AG09319 (cell line): ENCODE measurements around the gene FUZ.
"Not testable (repeated sequence)": the region's sequence is repeated elsewhere in the genome, so short reads cannot be mapped to it uniquely, and the experiment has no call there.

Source experiments
- DNase-seq: peaks from one replicate; pipeline ENCODE4 v3.0.0-alpha.2; 2010; ENCODE audit warnings: low read depth; ENCODE audit errors: extremely low read depth
- TF ChIP-seq, protein P1 (sequence below): IDR thresholded peaks from 2 replicates; pipeline ENCODE4 v1.5.1; 2011; ENCODE audit warnings: low read depth, mild to moderate bottlenecking, inconsistent platforms, low read length, moderate library complexity

Gene FUZ

DNA sequence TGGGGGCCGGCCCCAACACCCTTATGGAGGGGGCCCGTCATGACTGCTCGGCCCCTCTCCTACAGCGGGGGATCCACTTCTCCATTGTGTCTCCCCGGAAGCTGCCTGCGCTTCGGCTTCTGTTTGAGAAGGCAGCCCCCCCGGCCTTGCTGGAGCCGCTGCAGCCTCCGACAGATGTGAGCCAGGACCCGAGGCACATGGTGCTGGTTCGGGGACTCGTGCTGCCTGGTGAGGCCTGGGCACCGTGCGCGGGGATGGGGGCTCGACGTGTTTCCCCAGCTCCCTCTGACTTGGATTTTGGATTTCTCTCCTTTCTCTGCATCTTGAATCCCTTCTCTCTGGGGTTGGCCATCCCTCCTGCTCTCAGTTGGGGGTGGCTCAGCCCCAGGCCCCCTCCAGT, 16.6 kb upstream of the FUZ start:
- no peak for DNase-seq

GRCh38 chr19:49829200-49829599, 16.1 kb upstream of the FUZ start:
- DNase-seq: no peak
- TF ChIP-seq, protein P1, sequence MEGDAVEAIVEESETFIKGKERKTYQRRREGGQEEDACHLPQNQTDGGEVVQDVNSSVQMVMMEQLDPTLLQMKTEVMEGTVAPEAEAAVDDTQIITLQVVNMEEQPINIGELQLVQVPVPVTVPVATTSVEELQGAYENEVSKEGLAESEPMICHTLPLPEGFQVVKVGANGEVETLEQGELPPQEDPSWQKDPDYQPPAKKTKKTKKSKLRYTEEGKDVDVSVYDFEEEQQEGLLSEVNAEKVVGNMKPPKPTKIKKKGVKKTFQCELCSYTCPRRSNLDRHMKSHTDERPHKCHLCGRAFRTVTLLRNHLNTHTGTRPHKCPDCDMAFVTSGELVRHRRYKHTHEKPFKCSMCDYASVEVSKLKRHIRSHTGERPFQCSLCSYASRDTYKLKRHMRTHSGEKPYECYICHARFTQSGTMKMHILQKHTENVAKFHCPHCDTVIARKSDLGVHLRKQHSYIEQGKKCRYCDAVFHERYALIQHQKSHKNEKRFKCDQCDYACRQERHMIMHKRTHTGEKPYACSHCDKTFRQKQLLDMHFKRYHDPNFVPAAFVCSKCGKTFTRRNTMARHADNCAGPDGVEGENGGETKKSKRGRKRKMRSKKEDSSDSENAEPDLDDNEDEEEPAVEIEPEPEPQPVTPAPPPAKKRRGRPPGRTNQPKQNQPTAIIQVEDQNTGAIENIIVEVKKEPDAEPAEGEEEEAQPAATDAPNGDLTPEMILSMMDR: no peak

More for the DNA sequence above, 16.6 kb upstream of the FUZ start:
- TF ChIP-seq, protein P1: no peak

- TF ChIP-seq, protein P1: no peak
- DNase-seq: no peak
Observed at GRCh38 chr19:49827034-49827433, 13.9 kb upstream of the FUZ start.

- TF ChIP-seq, protein P1: no peak
- DNase-seq: no peak
Observed at GRCh38 chr19:49824662-49825061, 11.6 kb upstream of the FUZ start.

DNA sequence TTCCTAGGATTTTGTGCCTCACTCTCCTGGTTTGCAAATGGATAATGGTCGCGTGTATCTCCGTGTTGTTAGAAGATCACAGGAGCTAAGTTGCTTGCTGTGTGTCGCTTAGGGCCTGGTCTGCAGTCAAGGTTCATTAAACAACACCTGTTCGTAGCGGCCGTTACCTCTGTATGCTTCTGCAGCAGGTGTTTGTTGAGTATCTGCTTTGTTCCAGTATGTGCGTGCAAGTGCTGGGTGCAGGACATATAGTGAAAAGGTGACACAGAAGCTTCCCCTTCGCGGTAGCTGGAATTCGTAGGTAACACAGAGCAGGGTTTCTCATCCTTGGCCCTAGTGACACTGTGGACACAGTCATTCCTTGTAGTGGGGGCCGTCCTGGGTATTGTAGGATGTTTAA, 10.4 kb upstream of the FUZ start:
- TF ChIP-seq, protein P1: no peak
- DNase-seq: no peak

GRCh38 chr19:49820125-49820524, 7.0 kb upstream of the FUZ start:
- DNase-seq: no peak
- TF ChIP-seq, protein P1: no peak

GRCh38 chr19:49819452-49820115, 6.5 kb upstream of the FUZ start:
- not testable (repeated sequence) for DNase-seq
